Esophagus squamous epithelium (tissue), 4 donors: ENCODE results near the gene MYO1B.

Experiments used
- CTCF ChIP-seq, 6 experiments: fragments of 450-650 bp in 4 of 6; fragments of 200-600 bp in 2 of 6; sonication (generic) in 2 of 6; IDR thresholded peaks; one replicate each; pipeline ENCODE4 v1.5.1; 2016 to 2019; ENCODE audit warnings: antibody characterized with exemption in 6 of 6, mild to moderate bottlenecking in 4 of 6, moderate library complexity in 4 of 6
- POLR2A ChIP-seq, 4 donors: fragments of 450-650 bp; IDR thresholded peaks; one replicate each; pipeline ENCODE4 v1.6.1; 2017; ENCODE audit warnings: antibody characterized with exemption in 4 of 4, mild to moderate bottlenecking in 4 of 4, moderate library complexity in 3 of 4

- TF ChIP-seq POLR2A (IDR thresholded peaks at IDR 0.05) (no peak), CTCF (IDR thresholded peaks at IDR 0.05) (no peak)
Observed at GRCh38 chr2:191474464-191474863, 229.3 kb downstream of the MYO1B start.
